MG63 (cell line): ENCODE measurements around the gene CTSO. TPM values are rescaled to one million over a fixed set of nuclear protein-coding genes. Genes with fewer than 3 reads are reported as not detected.

Experiments
- DNase-seq: peaks from one replicate; pipeline ENCODE4 v3.0.0-alpha.2; 2020
- H3K27me3 ChIP-seq: fragments of 250-450 bp; sonication (Bioruptor Pico); 2 replicates; pipeline ENCODE4 v1.5.1; 2020; ENCODE audit warnings: mild to moderate bottlenecking, moderate library complexity
- H3K36me3 ChIP-seq: fragments of 250-450 bp; sonication (Bioruptor Pico); 2 replicates; pipeline ENCODE4 v1.5.1; 2020; ENCODE audit warnings: mild to moderate bottlenecking, moderate library complexity
- H3K4me3 ChIP-seq: fragments of 250-450 bp; sonication (Bioruptor Pico); 2 replicates; pipeline ENCODE4 v1.5.1; 2020; ENCODE audit warnings: mild to moderate bottlenecking, moderate library complexity
- H3K9me3 ChIP-seq: fragments of 250-450 bp; sonication (Bioruptor Pico); 2 replicates; pipeline ENCODE4 v1.5.1; 2020; ENCODE audit warnings: mild to moderate bottlenecking, moderate library complexity
- total RNA-seq: library from RNA; depleted of rRNA; stranded (reverse); fragments of >200 nt; shearing (Covaris generic); gene quantifications from 2 replicates; pipeline ENCODE4 v1.2.3, GENCODE V29; 2014; ENCODE audit warnings: low replicate concordance; rRNA removed

CTSO gene
- total RNA-seq, 1 experiment from 2014 or later: 0.63 TPM

DNA sequence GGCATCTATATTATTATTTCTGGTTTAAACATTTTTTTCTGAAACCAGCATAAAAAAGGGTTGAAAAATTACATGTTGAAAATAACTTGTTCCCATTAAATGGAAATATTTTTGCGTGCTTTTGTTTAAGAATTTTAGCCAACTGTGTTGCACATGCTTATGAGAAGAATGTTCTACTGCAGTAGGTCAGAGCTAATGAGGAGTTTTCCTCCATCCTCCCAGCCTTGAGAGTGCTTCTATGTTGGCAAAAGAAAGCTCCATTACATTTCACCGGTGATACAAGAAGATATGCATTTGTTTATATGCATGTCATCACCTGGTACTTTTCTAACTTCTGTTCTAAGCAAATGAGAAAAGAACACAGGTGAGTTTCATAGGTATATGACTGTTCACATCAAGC is 63.7 kb downstream of the CTSO start:
- H3K4me3 ChIP-seq: no peak overlapping the region
- H3K9me3 ChIP-seq: no peaks in the 10 kb centered on the region
- H3K36me3 ChIP-seq: no peaks in the 10 kb centered on the region
- no peak for DNase-seq
- no peaks in the 10 kb centered on the region for H3K27me3 ChIP-seq

DNA sequence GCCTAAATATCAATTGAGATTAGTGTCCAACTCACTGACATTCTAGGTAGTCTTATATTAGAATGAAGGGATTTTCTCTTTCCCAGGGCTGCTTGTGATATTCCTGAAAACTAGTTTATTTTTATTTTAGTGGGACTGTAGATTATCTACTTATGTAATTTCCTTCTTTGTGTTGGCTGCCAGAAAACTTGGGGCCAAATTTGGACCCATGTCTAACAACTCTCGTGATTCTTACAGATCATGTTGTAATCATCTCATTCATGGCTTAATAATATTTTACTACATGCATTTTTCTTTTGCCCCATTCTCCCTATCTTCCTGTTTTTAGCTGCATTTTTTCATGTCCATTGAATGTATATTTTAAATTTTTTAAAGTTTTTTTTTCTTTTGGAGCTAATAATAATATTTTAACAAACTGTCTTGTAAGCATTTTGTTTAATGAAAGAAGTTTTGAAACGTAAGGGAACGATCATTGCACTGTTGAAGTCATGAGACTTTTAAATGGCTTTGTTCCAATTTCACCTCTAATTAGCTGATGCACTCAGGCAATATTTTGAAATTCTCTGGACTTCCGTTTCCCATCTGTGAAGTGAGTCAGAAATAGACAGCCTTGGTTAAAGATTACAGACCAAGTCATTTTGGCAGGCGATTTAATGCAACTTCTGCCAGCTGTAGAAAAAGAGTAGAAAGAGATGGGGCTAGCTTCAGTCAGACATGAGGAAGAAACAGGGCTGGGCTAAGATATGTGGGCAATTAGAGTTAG is 64.5 kb downstream of the CTSO start:
- Histone ChIP-seq H3K27me3 (no peaks in the 10 kb centered on the region), H3K9me3 (no peaks in the 10 kb centered on the region), H3K36me3 (no peaks in the 10 kb centered on the region), H3K4me3 (no peak overlapping the region)
- DNase-seq: peak; percentile 56

DNA sequence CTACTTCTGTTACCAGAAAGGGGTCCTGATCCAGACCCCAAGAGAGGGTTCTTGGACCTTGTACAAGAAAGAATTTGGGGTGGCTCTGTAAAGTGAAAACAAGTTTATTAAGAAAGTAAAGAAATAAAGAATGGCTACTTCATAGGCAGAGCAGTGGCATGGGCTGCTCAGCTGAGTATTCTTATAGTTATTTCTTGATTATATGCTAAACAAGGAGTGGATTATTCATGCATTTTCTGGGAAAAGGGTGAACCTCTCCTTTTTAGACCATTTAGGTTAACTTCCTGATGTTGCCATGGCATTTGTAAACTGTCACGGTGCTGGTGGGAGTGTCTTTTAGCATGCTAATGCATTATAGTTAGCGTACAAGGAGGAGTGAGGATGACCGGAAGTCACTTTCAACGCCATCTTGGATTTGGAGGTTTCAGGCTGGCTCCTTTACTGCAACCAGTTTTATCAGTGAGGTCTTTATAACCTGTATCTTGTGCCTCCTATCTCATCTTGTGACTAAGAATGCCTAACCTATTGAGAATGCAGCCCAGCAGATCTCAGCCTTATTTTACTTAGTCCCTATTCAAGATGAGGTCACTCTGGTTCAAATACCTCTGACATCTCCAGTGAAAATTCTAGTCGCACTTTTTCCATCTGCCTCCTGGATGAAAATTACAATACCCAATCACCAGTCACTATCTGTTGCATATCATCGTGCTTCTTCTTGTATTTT is 65.7 kb downstream of the CTSO start:
- no peaks in the 10 kb centered on the region for H3K27me3 ChIP-seq
- H3K36me3 ChIP-seq: no peaks in the 10 kb centered on the region
- DNase-seq: no peak
- no peak overlapping the region for H3K4me3 ChIP-seq
- no peaks in the 10 kb centered on the region for H3K9me3 ChIP-seq

DNA sequence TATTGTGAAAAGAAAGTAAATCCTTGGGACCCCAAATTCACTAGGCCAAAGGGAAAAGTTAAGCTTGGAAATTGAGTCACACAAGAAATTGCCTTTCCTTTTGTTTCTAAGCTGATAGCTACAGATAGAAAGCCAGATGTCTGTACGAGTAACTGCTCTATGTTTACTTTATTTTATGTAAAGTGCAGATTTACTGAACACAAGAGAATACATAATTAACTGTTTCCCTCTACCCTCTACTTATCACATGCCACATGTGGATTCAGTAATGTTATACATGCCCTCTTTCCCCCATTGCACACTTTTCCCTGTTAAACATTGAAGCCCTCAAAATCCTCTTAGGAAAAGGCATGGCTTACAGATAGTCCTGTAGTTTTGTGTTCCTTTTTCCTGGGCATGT is 66.6 kb downstream of the CTSO start:
- DNase-seq: no peak
- Histone ChIP-seq H3K27me3 (no peaks in the 10 kb centered on the region), H3K9me3 (no peaks in the 10 kb centered on the region), H3K36me3 (no peaks in the 10 kb centered on the region), H3K4me3 (no peak overlapping the region)

DNA sequence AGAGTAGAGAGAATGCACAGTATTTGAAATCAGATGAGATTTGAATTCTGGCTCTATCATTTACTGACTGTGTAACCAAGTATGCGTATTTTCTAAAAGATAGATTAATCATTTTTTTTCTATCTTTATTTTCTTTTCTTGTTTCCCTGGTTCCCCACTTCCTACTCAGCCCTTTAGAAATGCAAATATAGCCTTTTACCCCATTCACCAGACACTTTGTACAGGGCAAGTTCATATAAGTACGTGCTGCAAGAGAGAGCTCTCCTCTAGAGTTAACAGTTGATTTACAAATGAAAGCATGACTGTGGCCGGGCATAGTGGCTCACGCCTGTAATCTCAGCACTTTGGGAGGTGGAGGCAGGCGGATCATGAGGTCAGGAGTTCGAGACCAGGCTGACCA is 68.0 kb downstream of the CTSO start:
- no peaks in the 10 kb centered on the region for H3K27me3 ChIP-seq
- H3K9me3 ChIP-seq: no peaks in the 10 kb centered on the region
- no peak overlapping the region for H3K4me3 ChIP-seq
- DNase-seq: no peak
- H3K36me3 ChIP-seq: no peaks in the 10 kb centered on the region

DNA sequence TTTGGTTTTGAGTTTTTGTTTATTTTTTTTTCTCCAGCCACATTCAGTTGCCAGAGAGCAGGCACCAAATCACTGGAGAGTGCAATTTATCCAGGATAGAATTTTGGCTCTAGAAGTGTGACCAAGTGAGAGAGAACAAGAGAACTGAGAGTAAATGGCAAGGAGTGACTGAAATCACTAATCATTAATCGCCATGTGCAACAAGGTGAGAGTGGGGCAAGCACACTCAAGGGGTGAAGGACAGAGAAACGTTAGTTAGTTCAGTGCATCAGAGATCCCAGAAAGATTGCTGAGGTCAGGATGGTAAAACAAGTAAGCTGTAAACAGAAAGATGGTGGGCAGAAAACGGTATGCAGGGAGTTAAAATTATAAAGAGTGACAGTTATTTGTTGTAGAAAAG is 69.8 kb downstream of the CTSO start:
- no peak for DNase-seq
- H3K9me3 ChIP-seq: no peaks in the 10 kb centered on the region
- H3K27me3 ChIP-seq: no peaks in the 10 kb centered on the region
- no peaks in the 10 kb centered on the region for H3K36me3 ChIP-seq
- no peak overlapping the region for H3K4me3 ChIP-seq

DNA sequence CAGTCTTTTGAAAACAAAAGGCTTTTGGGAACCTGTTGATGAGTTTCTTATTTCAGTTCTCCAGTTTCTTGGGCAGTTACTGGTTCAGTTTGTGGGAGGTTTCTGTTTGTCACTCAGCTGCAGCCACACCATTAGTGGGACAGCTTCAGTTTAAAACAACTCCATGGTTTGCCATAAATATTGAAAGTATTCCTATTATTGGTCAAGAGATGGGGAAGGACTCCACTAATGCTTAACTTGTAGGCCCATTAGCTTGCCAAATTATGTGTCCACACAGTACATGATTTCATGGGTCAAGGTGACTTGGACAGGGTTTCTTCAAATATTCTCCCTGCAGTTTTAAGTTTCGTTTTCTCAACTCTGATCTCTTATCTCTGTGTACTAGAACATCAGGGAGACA is 72.1 kb downstream of the CTSO start:
- no peaks in the 10 kb centered on the region for H3K36me3 ChIP-seq
- no peak overlapping the region for H3K4me3 ChIP-seq
- no peaks in the 10 kb centered on the region for H3K9me3 ChIP-seq
- DNase-seq: no peak
- no peaks in the 10 kb centered on the region for H3K27me3 ChIP-seq

DNA sequence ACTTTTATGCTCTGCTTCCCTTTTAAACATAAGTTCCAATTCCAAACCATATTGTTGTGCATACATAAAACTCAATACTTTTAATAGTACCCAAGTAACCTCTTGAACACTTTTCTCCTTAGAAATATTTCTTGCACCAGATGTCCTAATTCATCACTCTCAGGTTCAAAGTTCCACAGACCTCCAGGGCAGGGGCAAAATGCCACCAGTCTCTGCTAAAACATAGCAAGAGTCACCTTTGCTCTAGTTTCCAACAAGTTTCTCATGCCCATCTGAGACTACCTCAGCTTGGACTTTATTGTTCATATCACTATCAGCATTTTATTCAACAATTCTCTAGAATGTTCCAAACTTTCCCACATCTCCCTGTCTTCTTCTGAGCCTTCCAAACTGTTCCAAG is 73.9 kb downstream of the CTSO start:
- Histone ChIP-seq H3K4me3 (no peak overlapping the region), H3K9me3 (no peaks in the 10 kb centered on the region), H3K27me3 (no peaks in the 10 kb centered on the region), H3K36me3 (no peaks in the 10 kb centered on the region)
- no peak for DNase-seq

DNA sequence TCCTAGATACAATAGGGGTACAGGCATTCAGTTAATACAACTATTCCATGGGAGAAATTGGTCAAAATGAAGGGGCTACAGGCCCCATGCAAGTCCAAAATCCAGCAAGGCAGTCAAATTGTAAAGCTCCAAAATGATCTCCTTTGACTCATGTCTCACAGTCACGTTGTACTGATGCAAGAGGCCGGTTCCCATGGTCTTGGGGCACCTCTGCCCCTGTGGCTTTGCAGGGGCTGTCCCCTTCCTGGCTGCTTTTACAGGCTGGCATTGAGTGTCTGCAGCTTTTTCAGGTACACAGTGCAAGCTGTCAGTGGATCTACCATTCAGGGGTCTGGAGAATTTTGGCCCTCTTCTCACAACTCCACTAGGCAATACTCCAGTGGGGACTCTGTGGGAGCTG is 75.1 kb downstream of the CTSO start:
- H3K9me3 ChIP-seq: no peaks in the 10 kb centered on the region
- H3K4me3 ChIP-seq: no peak overlapping the region
- H3K36me3 ChIP-seq: no peaks in the 10 kb centered on the region
- H3K27me3 ChIP-seq: no peaks in the 10 kb centered on the region
- DNase-seq: no peak

DNA sequence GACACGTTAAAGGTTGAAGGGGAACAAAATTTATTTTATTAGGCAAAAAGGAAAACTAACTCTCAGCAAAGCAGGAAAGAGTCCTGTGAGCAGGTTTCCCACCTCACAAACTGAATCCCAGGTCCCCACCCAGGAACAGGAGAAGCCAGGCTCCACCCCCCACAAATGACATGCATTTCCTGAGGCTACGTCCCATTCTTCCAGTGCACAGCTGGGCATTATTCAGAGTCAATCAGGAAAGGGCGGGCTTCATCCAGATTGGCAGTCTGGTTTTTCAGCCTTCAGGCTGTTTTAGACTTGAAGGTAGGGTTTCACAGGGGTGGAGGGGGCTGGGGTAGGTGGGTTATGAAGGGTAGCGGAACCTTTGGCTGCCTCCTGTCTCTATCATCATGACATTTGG is 75.7 kb downstream of the CTSO start:
- H3K36me3 ChIP-seq: no peaks in the 10 kb centered on the region
- no peak overlapping the region for H3K4me3 ChIP-seq
- no peaks in the 10 kb centered on the region for H3K9me3 ChIP-seq
- H3K27me3 ChIP-seq: no peaks in the 10 kb centered on the region
- no peak for DNase-seq

DNA sequence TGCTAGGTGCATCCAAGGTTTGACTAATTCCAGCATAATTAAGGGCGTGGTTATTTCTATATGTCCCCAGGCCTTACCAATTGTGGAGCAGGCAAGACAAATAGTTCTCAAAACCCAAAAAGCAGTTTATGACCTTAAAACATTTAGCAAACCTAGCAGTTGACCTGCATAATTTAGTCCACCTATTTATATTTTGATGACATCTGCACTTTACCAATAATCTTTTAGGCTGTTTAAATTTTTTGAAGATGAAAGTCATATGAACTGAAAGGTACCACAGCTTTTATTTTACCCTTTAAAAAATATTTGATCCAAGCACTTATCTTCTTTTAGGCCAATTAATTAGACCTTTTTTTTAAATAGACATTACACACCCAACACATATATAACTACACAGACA is 77.8 kb downstream of the CTSO start:
- no peak overlapping the region for H3K4me3 ChIP-seq

More for the DNA sequence above, 77.8 kb downstream of the CTSO start:
- no peaks in the 10 kb centered on the region for H3K9me3 ChIP-seq
- no peak for DNase-seq
- no peaks in the 10 kb centered on the region for H3K36me3 ChIP-seq
- H3K27me3 ChIP-seq: no peaks in the 10 kb centered on the region

Other genes starting within 250 kb of the CTSO start
- gene GUCY1B1, start 194.8 kb downstream of the CTSO start, total RNA-seq: 0.92 and 1.5 TPM in 2 replicates
- not detected in 2 replicates for gene ASIC5, start 87.6 kb downstream of the CTSO start, total RNA-seq
- not detected in 2 replicates for gene TDO2, start 50.2 kb downstream of the CTSO start, total RNA-seq